ENCODE results near the gene CXCR6.

DNA sequence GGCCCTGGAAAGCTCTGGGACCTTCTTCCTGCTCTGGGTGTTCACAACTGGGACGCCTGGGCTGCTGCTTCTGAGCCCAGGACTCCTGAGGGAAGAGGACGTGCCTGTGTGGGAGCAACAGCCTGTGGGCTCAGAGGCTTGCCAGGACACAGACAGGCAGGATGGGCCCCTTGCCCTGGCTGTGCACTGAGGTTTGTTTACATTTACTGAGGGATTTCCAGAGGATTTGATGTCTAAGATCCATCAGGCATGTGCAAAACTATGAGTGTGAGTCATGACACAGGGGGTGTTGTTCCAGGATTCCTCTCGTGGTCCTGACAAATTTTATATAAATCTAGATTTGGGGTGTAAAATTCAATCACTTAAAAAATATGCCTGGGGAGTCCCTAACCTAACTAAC, 46.3 kb upstream of the CXCR6 start:
- TF ChIP-seq ADNP (CRISPR knock-in tag; IDR thresholded peaks at IDR 0.05) = no peak
- no peak for TF ChIP-seq HCFC1 (IDR thresholded peaks at IDR 0.05; ENCODE audit: low read depth, low read length)
- no peak for TF ChIP-seq CEBPB (IDR thresholded peaks at IDR 0.05; ENCODE audit: borderline replicate concordance, low read depth, low read length)
- no peak for TF ChIP-seq FOXP1 (IDR thresholded peaks at IDR 0.05)
- no peak for TF ChIP-seq FOXP1 (CRISPR knock-in tag; IDR thresholded peaks at IDR 0.05)
- TF ChIP-seq, protein P1, sequence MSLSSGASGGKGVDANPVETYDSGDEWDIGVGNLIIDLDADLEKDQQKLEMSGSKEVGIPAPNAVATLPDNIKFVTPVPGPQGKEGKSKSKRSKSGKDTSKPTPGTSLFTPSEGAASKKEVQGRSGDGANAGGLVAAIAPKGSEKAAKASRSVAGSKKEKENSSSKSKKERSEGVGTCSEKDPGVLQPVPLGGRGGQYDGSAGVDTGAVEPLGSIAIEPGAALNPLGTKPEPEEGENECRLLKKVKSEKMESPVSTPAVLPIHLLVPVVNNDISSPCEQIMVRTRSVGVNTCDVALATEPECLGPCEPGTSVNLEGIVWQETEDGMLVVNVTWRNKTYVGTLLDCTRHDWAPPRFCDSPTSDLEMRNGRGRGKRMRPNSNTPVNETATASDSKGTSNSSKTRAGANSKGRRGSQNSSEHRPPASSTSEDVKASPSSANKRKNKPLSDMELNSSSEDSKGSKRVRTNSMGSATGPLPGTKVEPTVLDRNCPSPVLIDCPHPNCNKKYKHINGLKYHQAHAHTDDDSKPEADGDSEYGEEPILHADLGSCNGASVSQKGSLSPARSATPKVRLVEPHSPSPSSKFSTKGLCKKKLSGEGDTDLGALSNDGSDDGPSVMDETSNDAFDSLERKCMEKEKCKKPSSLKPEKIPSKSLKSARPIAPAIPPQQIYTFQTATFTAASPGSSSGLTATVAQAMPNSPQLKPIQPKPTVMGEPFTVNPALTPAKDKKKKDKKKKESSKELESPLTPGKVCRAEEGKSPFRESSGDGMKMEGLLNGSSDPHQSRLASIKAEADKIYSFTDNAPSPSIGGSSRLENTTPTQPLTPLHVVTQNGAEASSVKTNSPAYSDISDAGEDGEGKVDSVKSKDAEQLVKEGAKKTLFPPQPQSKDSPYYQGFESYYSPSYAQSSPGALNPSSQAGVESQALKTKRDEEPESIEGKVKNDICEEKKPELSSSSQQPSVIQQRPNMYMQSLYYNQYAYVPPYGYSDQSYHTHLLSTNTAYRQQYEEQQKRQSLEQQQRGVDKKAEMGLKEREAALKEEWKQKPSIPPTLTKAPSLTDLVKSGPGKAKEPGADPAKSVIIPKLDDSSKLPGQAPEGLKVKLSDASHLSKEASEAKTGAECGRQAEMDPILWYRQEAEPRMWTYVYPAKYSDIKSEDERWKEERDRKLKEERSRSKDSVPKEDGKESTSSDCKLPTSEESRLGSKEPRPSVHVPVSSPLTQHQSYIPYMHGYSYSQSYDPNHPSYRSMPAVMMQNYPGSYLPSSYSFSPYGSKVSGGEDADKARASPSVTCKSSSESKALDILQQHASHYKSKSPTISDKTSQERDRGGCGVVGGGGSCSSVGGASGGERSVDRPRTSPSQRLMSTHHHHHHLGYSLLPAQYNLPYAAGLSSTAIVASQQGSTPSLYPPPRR (CRISPR knock-in tag; IDR thresholded peaks at IDR 0.05; ENCODE audit: borderline replicate concordance) = no peak
- no peak for TF ChIP-seq TBL1XR1 (IDR thresholded peaks at IDR 0.05; ENCODE audit: borderline replicate concordance, low read length, partially characterized antibody)
- no peak for TF ChIP-seq KDM1A (CRISPR knock-in tag; IDR thresholded peaks at IDR 0.05)
- TF ChIP-seq, protein P2, sequence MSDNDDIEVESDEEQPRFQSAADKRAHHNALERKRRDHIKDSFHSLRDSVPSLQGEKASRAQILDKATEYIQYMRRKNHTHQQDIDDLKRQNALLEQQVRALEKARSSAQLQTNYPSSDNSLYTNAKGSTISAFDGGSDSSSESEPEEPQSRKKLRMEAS (IDR thresholded peaks at IDR 0.05) = no peak
- TF ChIP-seq HMG20B (CRISPR knock-in tag; conservative IDR thresholded peaks at IDR 0.05) = no peak
- no peak for TF ChIP-seq GATAD1 (CRISPR knock-in tag; IDR thresholded peaks at IDR 0.05)
